ENCODE measurements around the gene PLEKHO2. TPM values are rescaled to one million over a fixed set of nuclear protein-coding genes. Genes with fewer than 3 reads are reported as not detected.

PLEKHO2 gene
- polyA plus RNA-seq, 3 donors, result 54.1 to 93.5 (median 78.0) TPM

- no peak overlapping the region for H3K9ac ChIP-seq (ENCODE audit: insufficient read depth, low read length, poor library complexity, severe bottlenecking)
- Mint-ChIP-seq H3K27me3 (ENCODE audit: low read depth in 3 of 3) (peaks cover 0 to 3% (median 1%) of the 10 kb centered on the region in 3 donors), H3K36me3 (peaks cover 5 to 13% of the 10 kb centered on the region in 2 donors), H3K27ac (peak overlapping the region in 4 of 7 donors; percentile 2 to 38 (median 18)), H3K9me3 (peaks cover 6 to 11% (median 10%) of the 10 kb centered on the region in 7 donors), H3K4me3 (no peak overlapping the region), H3K4me1 (peaks cover 40% of the 10 kb centered on the region)
- no peak for TF ChIP-seq CTCF (IDR thresholded peaks at IDR 0.05)
- H3K4me2 ChIP-seq (replicated peaks; ENCODE audit: extremely low read depth, low read length, poor library complexity, severe bottlenecking), result no peak overlapping the region
- H4K20me1 ChIP-seq (ENCODE audit: insufficient read depth, low read length), result no peaks in the 10 kb centered on the region
- no peak overlapping the region for H3K4me3 ChIP-seq (replicated peaks in 1 of 3; ENCODE audit: low read depth in 2 of 3, low read length in 3 of 3)
- H3K27me3 ChIP-seq (ENCODE audit: control insufficient read depth in 2 of 2, insufficient read depth in 2 of 2, low read length in 2 of 2), result no peaks in the 10 kb centered on the region
- peaks cover 6 to 10% of the 10 kb centered on the region in 2 donors for H3K9me3 ChIP-seq (replicated peaks in 1 of 2; ENCODE audit: control insufficient read depth in 1 of 2, insufficient read depth in 1 of 2, low read length in 2 of 2)
- no peaks in the 10 kb centered on the region for H3K79me2 ChIP-seq (ENCODE audit: insufficient read depth, low read length)
- intact Hi-C loops (cut with micrococcal nuclease), result no loop called here
- no peak overlapping the region for H3K27ac ChIP-seq (ENCODE audit: low read depth in 1 of 2, low read length in 2 of 2)
- DNase-seq, result no peak
- H3K36me3 ChIP-seq (replicated peaks in 1 of 2; ENCODE audit: control insufficient read depth in 1 of 2, insufficient read depth in 2 of 2, low read length in 2 of 2), result no peaks in the 10 kb centered on the region
- peaks cover 24 to 40% of the 10 kb centered on the region in 2 donors for H3K4me1 ChIP-seq (ENCODE audit: control insufficient read depth in 1 of 2, insufficient read depth in 2 of 2, low read length in 2 of 2)
- WGBS (ENCODE audit: insufficient coverage), result no CpG with 5 or more reads among the region's 4 CpGs
- H2AFZ ChIP-seq (ENCODE audit: insufficient read depth, low read depth, low read length, poor library complexity, severe bottlenecking), result no peak overlapping the region
These were observed 61.1 kb downstream of the PLEKHO2 start for GRCh38 chr15:64902863-64903262.

- Histone ChIP-seq H2AFZ (ENCODE audit: insufficient read depth, low read depth, low read length, poor library complexity, severe bottlenecking) (no peak overlapping the region), H3K27me3 (ENCODE audit: control insufficient read depth in 2 of 2, insufficient read depth in 2 of 2, low read length in 2 of 2) (no peaks in the 10 kb centered on the region), H3K79me2 (ENCODE audit: insufficient read depth, low read length) (no peaks in the 10 kb centered on the region), H3K4me1 (ENCODE audit: control insufficient read depth in 1 of 2, insufficient read depth in 2 of 2, low read length in 2 of 2) (peaks cover 18 to 34% of the 10 kb centered on the region in 2 donors), H3K27ac (ENCODE audit: low read depth in 1 of 2, low read length in 2 of 2) (no peak overlapping the region), H3K4me2 (replicated peaks; ENCODE audit: extremely low read depth, low read length, poor library complexity, severe bottlenecking) (no peak overlapping the region), H3K4me3 (replicated peaks in 1 of 3; ENCODE audit: low read depth in 2 of 3, low read length in 3 of 3) (no peak overlapping the region), H3K9me3 (replicated peaks in 1 of 2; ENCODE audit: control insufficient read depth in 1 of 2, insufficient read depth in 1 of 2, low read length in 2 of 2) (peaks cover 6 to 10% of the 10 kb centered on the region in 2 donors), H3K9ac (ENCODE audit: insufficient read depth, low read length, poor library complexity, severe bottlenecking) (no peak overlapping the region), H3K36me3 (replicated peaks in 1 of 2; ENCODE audit: control insufficient read depth in 1 of 2, insufficient read depth in 2 of 2, low read length in 2 of 2) (no peaks in the 10 kb centered on the region), H4K20me1 (ENCODE audit: insufficient read depth, low read length) (no peaks in the 10 kb centered on the region)
- peaks cover 34% of the 10 kb centered on the region for H3K4me1 Mint-ChIP-seq
- intact Hi-C loops (cut with micrococcal nuclease), result no loop called here
- no peak for DNase-seq
- WGBS (ENCODE audit: insufficient coverage), result 100% methylated on average over 1 of the region's 4 CpGs
- peak overlapping the region in 1 of 7 donors; percentile 71 for H3K27ac Mint-ChIP-seq
- H3K36me3 Mint-ChIP-seq, result peaks cover 0 to 13% of the 10 kb centered on the region in 2 donors
- no peak for TF ChIP-seq CTCF (IDR thresholded peaks at IDR 0.05)
- H3K27me3 Mint-ChIP-seq (ENCODE audit: low read depth in 3 of 3), result peaks cover 0 to 4% (median 4%) of the 10 kb centered on the region in 3 donors
- H3K9me3 Mint-ChIP-seq, result peaks cover 6 to 11% (median 10%) of the 10 kb centered on the region in 7 donors
- H3K4me3 Mint-ChIP-seq, result no peak overlapping the region
These were observed 61.7 kb downstream of the PLEKHO2 start for GRCh38 chr15:64903326-64903950.

Measured in CD14-positive monocyte (primary cell).